K562 (cell line): ENCODE measurements around the gene OSBPL7. TPM values are rescaled to one million over a fixed set of nuclear protein-coding genes. Genes with fewer than 3 reads are reported as not detected.

Experiments used
- CBFA2T2 ChIP-seq: fragments of 450-650 bp; conservative IDR thresholded peaks from 2 replicates; pipeline ENCODE4 v1.6.1; 2017; ENCODE audit warnings: mild to moderate bottlenecking
- CREM ChIP-seq: IDR thresholded peaks from 2 replicates; pipeline ENCODE4 v1.6.1; 2014; ENCODE audit warnings: antibody characterized with exemption, low read depth
- JUNB ChIP-seq: fragments of 450-650 bp; formaldehyde crosslinking; conservative IDR thresholded peaks from 2 replicates; pipeline ENCODE4 v1.4.0; 2020; ENCODE audit warnings: mild to moderate bottlenecking
- MAZ ChIP-seq, 2 experiments: fragments of 450-650 bp in 1 of 2; sonication (generic) in 1 of 2; formaldehyde crosslinking; IDR thresholded peaks in 1 of 2; conservative IDR thresholded peaks in 1 of 2; 2 replicates each; pipeline versions ENCODE4 v1.4.0 to v1.5.0; 2020; ENCODE audit warnings: mild to moderate bottlenecking in 1 of 2, missing genetic modification reagents in 1 of 2
- MYNN ChIP-seq, 2 experiments: sonication (generic); formaldehyde crosslinking in 1 of 2; IDR thresholded peaks; 2 replicates each; pipeline versions ENCODE4 v1.5.0 to v1.6.1; 2016 to 2020; ENCODE audit warnings: antibody characterized with exemption in 1 of 2, missing genetic modification reagents in 1 of 2
- NR2F6 ChIP-seq: fragments of 450-650 bp; formaldehyde crosslinking; IDR thresholded peaks from 2 replicates; pipeline ENCODE4 v1.4.0; 2020; ENCODE audit warnings: mild to moderate bottlenecking
- RBFOX2 ChIP-seq: fragments of 200-400 bp; formaldehyde crosslinking; IDR thresholded peaks from 2 replicates; pipeline ENCODE4 v1.6.1; 2017; ENCODE audit warnings: low read depth, mild to moderate bottlenecking, low read length, moderate library complexity
- TOE1 ChIP-seq, 2 experiments: fragments of 450-650 bp in 1 of 2; sonication (generic) in 1 of 2; formaldehyde crosslinking in 1 of 2; IDR thresholded peaks; 2 replicates each; pipeline versions ENCODE4 v1.7.1 to v1.8.0; 2016 to 2022; ENCODE audit warnings: borderline replicate concordance in 2 of 2, mild to moderate bottlenecking in 2 of 2, antibody characterized with exemption in 1 of 2, inconsistent platforms in 1 of 2, low read depth in 1 of 2, missing genetic modification reagents in 1 of 2, moderate library complexity in 1 of 2
- ZNF121 ChIP-seq: sonication (generic); formaldehyde crosslinking; conservative IDR thresholded peaks from 2 replicates; pipeline ENCODE4 v1.8.0; 2022; ENCODE audit warnings: missing genetic modification reagents
- polyA plus RNA-seq, 8 experiments: library from polyadenylated mRNA; depleted of rRNA in 4 of 8; stranded (reverse) in 5 of 8; unstranded in 3 of 8; fragments of >200 nt; fragmentation: Nextera tagmentation in 2 of 8; fragmentation: Illumina TruSeq in 1 of 8; extraction: Ambion mirVana in 2 of 8; extraction: Trizol in 1 of 8; gene quantifications; 2 replicates each; pipeline versions ENCODE4 v1.2.1 to v1.2.3, GENCODE V29; 2011 to 2014; ENCODE audit warnings: inconsistent platforms in 1 of 8, missing spikeins in 1 of 8
- total RNA-seq, 7 experiments: library from RNA; depleted of rRNA in 6 of 7; stranded (reverse); fragments of >200 nt in 6 of 7; fragmentation: Illumina TruSeq in 2 of 7; extraction: Trizol in 2 of 7; gene quantifications; 2 replicates each; pipeline versions ENCODE4 v1.2.1 to v1.2.3, GENCODE V29; 2011 to 2021; ENCODE audit warnings: low replicate concordance in 1 of 7
- TF ChIP-seq, protein P1 (sequence below): fragments of 450-650 bp; formaldehyde crosslinking; conservative IDR thresholded peaks from 2 replicates; pipeline ENCODE4 v1.4.0; 2022; ENCODE audit warnings: mild to moderate bottlenecking, missing genetic modification characterization
- TF ChIP-seq, protein P2 (sequence below), 2 experiments: fragments of 200-800 bp in 1 of 2; sonication (Bioruptor generic) in 1 of 2; sonication (generic) in 1 of 2; formaldehyde crosslinking in 1 of 2; IDR thresholded peaks in 1 of 2; conservative IDR thresholded peaks in 1 of 2; 2 replicates each; pipeline versions ENCODE4 v1.5.0 to v1.6.1; 2016 to 2020; ENCODE audit warnings: missing compliant biosample characterization in 1 of 2, missing genetic modification characterization in 1 of 2, missing genetic modification reagents in 1 of 2
- TF ChIP-seq, protein P3 (sequence below), 3 experiments: fragments of 200-800 bp in 1 of 3; fragments of 250-450 bp in 1 of 3; fragments of 450-650 bp in 1 of 3; sonication (Bioruptor Pico) in 1 of 3; sonication (Bioruptor generic) in 1 of 3; formaldehyde crosslinking in 1 of 3; IDR thresholded peaks; 2 replicates each; pipeline versions ENCODE4 v1.6.1 to v1.8.0; 2016 to 2022; ENCODE audit warnings: mild to moderate bottlenecking in 2 of 3, missing genetic modification characterization in 2 of 3, missing compliant biosample characterization in 1 of 3, moderate library complexity in 1 of 3
- TF ChIP-seq, protein P4 (sequence below): fragments of 450-650 bp; IDR thresholded peaks from one replicate; pipeline ENCODE4 v1.6.1; 2018; ENCODE audit warnings: mild to moderate bottlenecking, moderate library complexity; ENCODE audit not compliant: partially characterized antibody
- TF ChIP-seq, protein P5 (sequence below): fragments of 250-450 bp; sonication (Bioruptor Pico); IDR thresholded peaks from 2 replicates; pipeline ENCODE4 v1.5.0; 2021

Gene OSBPL7
- total and polyA plus RNA-seq, 9 of the 15 experiments (the other 6 are each of a cell fraction or from before 2014, with no cell fraction given): 0.32 to 11.9 (median 5.8) TPM

DNA sequence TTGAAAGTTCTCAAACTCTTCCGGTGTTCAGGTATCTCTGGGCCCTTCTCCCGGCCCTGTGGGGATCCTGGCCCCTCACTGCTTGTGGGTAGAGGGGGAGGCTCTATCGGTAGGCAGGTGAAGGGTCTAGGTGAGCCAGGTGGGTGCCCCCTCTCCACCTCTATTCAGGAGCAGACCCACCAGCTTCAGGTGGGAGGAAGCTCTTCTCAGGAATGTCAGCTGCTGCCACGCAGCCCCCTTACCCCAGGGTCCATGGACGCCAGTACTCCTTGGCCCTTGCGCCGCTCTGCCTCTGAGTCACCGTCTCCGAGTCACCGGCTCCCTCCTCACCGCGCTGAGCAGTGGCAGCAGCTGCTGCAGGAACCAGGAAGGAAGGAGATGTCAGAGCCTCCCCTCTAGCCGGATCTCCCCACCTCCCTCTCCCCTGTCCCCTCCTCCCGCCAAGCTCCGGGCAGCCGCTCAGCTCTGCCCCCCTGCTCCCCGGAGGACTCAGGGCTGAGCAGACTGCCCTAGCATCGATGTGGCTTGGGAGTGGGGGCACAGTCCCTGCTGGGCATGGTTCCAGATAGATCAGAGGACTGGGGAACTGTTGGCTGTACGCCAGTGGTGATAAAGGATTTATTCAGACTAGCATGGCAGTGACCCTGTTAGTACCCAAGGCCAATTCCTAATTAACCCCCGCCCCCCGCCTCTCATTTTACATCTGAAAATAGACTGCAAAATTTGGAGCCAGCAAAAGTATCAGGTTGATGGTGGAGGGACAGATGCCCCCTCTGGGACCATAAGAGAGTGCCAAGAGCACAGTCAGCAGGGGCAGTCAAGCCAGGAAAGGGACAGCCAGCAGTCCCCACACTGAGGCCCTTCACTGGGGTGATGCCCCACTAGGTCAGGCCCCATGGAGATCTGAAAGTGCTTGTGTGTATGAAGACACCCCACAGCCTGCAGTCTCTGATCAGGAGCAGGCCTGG is at the start of gene OSBPL7 (continued):
- TF ChIP-seq, protein P1, sequence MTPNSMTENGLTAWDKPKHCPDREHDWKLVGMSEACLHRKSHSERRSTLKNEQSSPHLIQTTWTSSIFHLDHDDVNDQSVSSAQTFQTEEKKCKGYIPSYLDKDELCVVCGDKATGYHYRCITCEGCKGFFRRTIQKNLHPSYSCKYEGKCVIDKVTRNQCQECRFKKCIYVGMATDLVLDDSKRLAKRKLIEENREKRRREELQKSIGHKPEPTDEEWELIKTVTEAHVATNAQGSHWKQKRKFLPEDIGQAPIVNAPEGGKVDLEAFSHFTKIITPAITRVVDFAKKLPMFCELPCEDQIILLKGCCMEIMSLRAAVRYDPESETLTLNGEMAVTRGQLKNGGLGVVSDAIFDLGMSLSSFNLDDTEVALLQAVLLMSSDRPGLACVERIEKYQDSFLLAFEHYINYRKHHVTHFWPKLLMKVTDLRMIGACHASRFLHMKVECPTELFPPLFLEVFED (CRISPR knock-in tag): no peak
- TF ChIP-seq ZNF121 (CRISPR knock-in tag): no peak
- TF ChIP-seq, protein P2, sequence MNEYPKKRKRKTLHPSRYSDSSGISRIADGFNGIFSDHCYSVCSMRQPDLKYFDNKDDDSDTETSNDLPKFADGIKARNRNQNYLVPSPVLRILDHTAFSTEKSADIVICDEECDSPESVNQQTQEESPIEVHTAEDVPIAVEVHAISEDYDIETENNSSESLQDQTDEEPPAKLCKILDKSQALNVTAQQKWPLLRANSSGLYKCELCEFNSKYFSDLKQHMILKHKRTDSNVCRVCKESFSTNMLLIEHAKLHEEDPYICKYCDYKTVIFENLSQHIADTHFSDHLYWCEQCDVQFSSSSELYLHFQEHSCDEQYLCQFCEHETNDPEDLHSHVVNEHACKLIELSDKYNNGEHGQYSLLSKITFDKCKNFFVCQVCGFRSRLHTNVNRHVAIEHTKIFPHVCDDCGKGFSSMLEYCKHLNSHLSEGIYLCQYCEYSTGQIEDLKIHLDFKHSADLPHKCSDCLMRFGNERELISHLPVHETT (CRISPR knock-in tag; conservative IDR thresholded peaks at IDR 0.05 in 1 of 2, IDR thresholded peaks at IDR 0.05 in 1 of 2): no peak; a peak in 1 of 4 replicates
- TF ChIP-seq, protein P3, sequence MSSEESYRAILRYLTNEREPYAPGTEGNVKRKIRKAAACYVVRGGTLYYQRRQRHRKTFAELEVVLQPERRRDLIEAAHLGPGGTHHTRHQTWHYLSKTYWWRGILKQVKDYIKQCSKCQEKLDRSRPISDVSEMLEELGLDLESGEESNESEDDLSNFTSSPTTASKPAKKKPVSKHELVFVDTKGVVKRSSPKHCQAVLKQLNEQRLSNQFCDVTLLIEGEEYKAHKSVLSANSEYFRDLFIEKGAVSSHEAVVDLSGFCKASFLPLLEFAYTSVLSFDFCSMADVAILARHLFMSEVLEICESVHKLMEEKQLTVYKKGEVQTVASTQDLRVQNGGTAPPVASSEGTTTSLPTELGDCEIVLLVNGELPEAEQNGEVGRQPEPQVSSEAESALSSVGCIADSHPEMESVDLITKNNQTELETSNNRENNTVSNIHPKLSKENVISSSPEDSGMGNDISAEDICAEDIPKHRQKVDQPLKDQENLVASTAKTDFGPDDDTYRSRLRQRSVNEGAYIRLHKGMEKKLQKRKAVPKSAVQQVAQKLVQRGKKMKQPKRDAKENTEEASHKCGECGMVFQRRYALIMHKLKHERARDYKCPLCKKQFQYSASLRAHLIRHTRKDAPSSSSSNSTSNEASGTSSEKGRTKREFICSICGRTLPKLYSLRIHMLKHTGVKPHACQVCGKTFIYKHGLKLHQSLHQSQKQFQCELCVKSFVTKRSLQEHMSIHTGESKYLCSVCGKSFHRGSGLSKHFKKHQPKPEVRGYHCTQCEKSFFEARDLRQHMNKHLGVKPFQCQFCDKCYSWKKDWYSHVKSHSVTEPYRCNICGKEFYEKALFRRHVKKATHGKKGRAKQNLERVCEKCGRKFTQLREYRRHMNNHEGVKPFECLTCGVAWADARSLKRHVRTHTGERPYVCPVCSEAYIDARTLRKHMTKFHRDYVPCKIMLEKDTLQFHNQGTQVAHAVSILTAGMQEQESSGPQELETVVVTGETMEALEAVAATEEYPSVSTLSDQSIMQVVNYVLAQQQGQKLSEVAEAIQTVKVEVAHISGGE (CRISPR knock-in tag; IDR thresholded peaks at IDR 0.05): peak in 1 of 3 experiments; percentile 82; a peak in 2 of 6 replicates
- no peak for TF ChIP-seq NR2F6 (CRISPR knock-in tag)
- no peak; the same call in 1 of the 2 replicates for TF ChIP-seq MYNN (IDR thresholded peaks at IDR 0.05)
- no peak for TF ChIP-seq MYNN (CRISPR knock-in tag; IDR thresholded peaks at IDR 0.05)
- TF ChIP-seq JUNB: no peak
- peak; percentile 89 to 90 for TF ChIP-seq MAZ (CRISPR knock-in tag; conservative IDR thresholded peaks at IDR 0.05 in 1 of 2, IDR thresholded peaks at IDR 0.05 in 1 of 2)
- TF ChIP-seq RBFOX2: peak; percentile 79
- TF ChIP-seq, protein P4, sequence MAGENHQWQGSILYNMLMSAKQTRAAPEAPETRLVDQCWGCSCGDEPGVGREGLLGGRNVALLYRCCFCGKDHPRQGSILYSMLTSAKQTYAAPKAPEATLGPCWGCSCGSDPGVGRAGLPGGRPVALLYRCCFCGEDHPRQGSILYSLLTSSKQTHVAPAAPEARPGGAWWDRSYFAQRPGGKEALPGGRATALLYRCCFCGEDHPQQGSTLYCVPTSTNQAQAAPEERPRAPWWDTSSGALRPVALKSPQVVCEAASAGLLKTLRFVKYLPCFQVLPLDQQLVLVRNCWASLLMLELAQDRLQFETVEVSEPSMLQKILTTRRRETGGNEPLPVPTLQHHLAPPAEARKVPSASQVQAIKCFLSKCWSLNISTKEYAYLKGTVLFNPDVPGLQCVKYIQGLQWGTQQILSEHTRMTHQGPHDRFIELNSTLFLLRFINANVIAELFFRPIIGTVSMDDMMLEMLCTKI: no peak
- TF ChIP-seq CREM: peak; percentile 43
- TF ChIP-seq TOE1 (IDR thresholded peaks at IDR 0.05; ENCODE audit: borderline replicate concordance): peak; percentile 52; the same call in 1 of the 2 replicates
- TF ChIP-seq TOE1 (CRISPR knock-in tag; IDR thresholded peaks at IDR 0.05; ENCODE audit: borderline replicate concordance, low read depth): no peak
- TF ChIP-seq, protein P5, sequence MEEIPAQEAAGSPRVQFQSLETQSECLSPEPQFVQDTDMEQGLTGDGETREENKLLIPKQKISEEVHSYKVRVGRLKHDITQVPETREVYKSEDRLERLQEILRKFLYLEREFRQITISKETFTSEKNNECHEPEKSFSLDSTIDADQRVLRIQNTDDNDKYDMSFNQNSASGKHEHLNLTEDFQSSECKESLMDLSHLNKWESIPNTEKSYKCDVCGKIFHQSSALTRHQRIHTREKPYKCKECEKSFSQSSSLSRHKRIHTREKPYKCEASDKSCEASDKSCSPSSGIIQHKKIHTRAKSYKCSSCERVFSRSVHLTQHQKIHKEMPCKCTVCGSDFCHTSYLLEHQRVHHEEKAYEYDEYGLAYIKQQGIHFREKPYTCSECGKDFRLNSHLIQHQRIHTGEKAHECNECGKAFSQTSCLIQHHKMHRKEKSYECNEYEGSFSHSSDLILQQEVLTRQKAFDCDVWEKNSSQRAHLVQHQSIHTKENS (CRISPR knock-in tag): no peak
- TF ChIP-seq CBFA2T2: no peak
